ENCODE results near the gene KRTAP19-8.

The KRTAP19-8 gene

GRCh38 chr21:31018232-31018631, 20.0 kb downstream of the KRTAP19-8 start:
- no peak for DNase-seq (ENCODE audit: low spot score)
- in situ Hi-C loops (cut with MboI; ENCODE audit: low sequenced_read_pairs, unreplicated experiment) = no loop called here
- no peak for TF ChIP-seq CTCF (IDR thresholded peaks at IDR 0.05; ENCODE audit: borderline replicate concordance, control extremely low read depth, extremely low read depth, insufficient read depth, missing control alignments)

- in situ Hi-C loops (cut with MboI; ENCODE audit: low sequenced_read_pairs, unreplicated experiment) = no loop called here
- DNase-seq (ENCODE audit: low spot score) = no peak
- TF ChIP-seq CTCF (IDR thresholded peaks at IDR 0.05; ENCODE audit: borderline replicate concordance, control extremely low read depth, extremely low read depth, insufficient read depth, missing control alignments) = no peak
Observed at GRCh38 chr21:31014891-31015290, 23.4 kb downstream of the KRTAP19-8 start.

GRCh38 chr21:31012133-31013089, 25.9 kb downstream of the KRTAP19-8 start:
- in situ Hi-C loops (cut with MboI; ENCODE audit: low sequenced_read_pairs, unreplicated experiment) = no loop called here
- no peak for TF ChIP-seq CTCF (IDR thresholded peaks at IDR 0.05; ENCODE audit: borderline replicate concordance, control extremely low read depth, extremely low read depth, insufficient read depth, missing control alignments)
- DNase-seq (ENCODE audit: low spot score) = no peak

- in situ Hi-C loops (cut with MboI; ENCODE audit: low sequenced_read_pairs, unreplicated experiment) = no loop called here
- no peak for DNase-seq (ENCODE audit: low spot score)
- no peak for TF ChIP-seq CTCF (IDR thresholded peaks at IDR 0.05; ENCODE audit: borderline replicate concordance, control extremely low read depth, extremely low read depth, insufficient read depth, missing control alignments)
Observed at GRCh38 chr21:31011412-31011811, 26.9 kb downstream of the KRTAP19-8 start.

GRCh38 chr21:31008355-31008754, 29.9 kb downstream of the KRTAP19-8 start:
- in situ Hi-C loops (cut with MboI; ENCODE audit: low sequenced_read_pairs, unreplicated experiment) = no loop called here
- TF ChIP-seq CTCF (IDR thresholded peaks at IDR 0.05; ENCODE audit: borderline replicate concordance, control extremely low read depth, extremely low read depth, insufficient read depth, missing control alignments) = no peak
- DNase-seq (ENCODE audit: low spot score) = no peak

GRCh38 chr21:31005019-31005418, 33.3 kb downstream of the KRTAP19-8 start:
- no peak for TF ChIP-seq CTCF (IDR thresholded peaks at IDR 0.05; ENCODE audit: borderline replicate concordance, control extremely low read depth, extremely low read depth, insufficient read depth, missing control alignments)
- in situ Hi-C loops (cut with MboI; ENCODE audit: low sequenced_read_pairs, unreplicated experiment) = no loop called here
- DNase-seq (ENCODE audit: low spot score) = no peak
